ENCODE data around the gene JADE3.

JADE3 gene

GRCh38 chrX:46912098-46912602, at the start of gene JADE3:
JADE3 (plus strand) TSS chrX:46912421; CDS start chrX:46984895, 72,474 bp downstream.
- no peak for DNase-seq (ENCODE audit: low read depth)

GRCh38 chrX:46863072-46863471, 49.1 kb upstream of the JADE3 start:
- no peak for DNase-seq (ENCODE audit: low read depth)

GRCh38 chrX:46864606-46865005, 47.6 kb upstream of the JADE3 start:
- no peak for DNase-seq (ENCODE audit: low read depth)

DNA sequence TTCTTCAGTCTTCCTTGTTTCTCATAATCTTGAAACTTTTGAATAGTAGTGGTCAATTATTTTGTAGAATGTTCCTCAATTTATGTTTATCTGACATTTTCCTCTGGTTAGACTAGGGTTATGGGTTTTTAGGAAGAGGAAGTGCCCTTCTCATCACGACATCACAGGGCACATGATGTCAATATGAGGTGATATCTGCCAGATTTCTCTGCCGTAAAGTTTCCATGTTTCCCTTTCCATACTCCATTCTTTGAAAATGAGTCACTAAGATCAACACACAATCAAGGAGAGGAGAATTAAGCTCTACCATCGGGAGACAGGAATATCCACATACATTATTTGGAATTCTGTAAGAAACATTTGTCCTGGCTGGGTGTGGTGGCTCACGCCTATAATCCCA, 46.9 kb upstream of the JADE3 start:
- no peak for DNase-seq (ENCODE audit: low read depth)

- no peak for DNase-seq (ENCODE audit: low read depth)
Observed at GRCh38 chrX:46866726-46867125, 45.5 kb upstream of the JADE3 start.

DNA sequence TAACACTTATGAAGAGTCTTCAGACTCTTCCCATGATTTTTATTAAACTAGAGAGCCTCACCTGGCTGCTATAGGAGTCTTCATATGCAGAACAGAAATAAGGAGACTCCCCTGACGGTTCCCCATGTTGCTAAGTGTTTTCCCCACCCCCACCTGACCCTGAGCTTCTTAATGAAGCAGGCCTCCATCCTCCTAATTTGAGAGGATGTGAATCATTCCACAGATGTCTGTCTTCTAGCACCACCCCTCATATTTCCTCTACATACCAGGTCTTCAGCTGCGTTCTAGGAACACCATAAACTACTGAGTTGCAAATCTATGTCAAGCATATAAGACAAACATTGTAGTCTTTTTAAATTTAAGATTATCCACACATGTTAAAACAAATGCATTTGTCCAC, 38.5 kb upstream of the JADE3 start:
- DNase-seq (ENCODE audit: low read depth), result no peak

- no peak for DNase-seq (ENCODE audit: low read depth)
Observed at GRCh38 chrX:46876901-46877300, 35.3 kb upstream of the JADE3 start.

GRCh38 chrX:46882266-46882665, 30.0 kb upstream of the JADE3 start:
- no peak for DNase-seq (ENCODE audit: low read depth)

- DNase-seq (ENCODE audit: low read depth), result no peak
Observed at GRCh38 chrX:46884799-46885198, 27.4 kb upstream of the JADE3 start.

GRCh38 chrX:46898207-46898606, 14.0 kb upstream of the JADE3 start:
- DNase-seq (ENCODE audit: low read depth), result no peak

DNA sequence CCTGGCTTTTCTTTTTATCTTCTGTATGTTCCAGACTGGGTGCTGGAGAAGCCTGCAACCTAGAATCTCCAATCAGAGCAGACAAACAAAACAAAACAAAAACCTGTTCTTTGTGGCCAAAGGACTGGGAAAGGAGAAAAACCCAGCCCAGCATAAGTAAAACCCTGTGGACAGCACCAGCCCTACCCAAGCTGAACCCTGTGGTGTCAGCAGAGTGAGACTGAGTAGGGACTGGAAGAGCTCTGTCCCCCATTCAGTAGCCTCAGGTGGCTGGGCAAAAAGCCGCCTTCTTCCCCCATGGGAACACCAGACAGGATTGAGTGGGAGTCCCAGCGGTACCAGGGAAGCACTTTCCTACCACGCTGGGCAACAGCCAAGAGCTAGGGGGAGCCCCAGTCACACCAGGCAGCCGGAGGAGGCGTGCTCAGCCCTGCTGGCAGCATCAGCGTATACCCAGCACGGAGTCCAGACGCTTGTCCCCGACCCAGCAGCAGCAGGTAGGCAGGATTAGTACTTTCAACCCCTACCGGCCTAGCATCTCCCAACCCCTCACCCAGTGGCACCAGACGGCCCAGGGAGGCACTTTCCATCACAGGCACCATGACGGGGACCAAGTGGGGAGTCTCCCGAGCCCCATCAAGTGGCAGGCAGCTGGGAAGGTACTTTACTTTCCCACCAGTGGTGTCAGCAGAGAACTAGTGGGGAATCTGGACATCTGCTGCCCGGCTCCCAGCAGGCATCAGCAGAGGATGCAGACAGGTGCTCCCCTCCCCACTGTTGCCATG, 8.6 kb upstream of the JADE3 start:
- peak; percentile 30 for DNase-seq (ENCODE audit: low read depth)

DNA sequence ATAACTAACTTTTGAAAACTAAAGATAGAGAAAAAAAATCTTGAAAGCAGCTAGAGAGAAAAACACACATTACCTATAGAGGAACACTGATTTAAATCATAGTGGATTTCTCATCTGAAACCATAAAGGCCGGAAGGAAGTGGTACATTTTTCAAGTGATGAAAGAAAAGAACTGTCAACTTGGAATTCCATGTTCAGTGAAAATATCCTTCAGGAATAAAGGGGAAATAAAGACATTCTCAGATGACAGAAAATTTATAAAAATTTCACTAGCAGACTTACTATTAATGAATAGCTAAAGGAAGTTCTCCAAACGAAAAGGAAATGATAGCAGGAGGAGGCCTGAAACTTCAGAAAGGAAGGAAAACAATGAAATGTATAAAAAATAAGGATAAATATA, 7.6 kb upstream of the JADE3 start:
- no peak for DNase-seq (ENCODE audit: low read depth)

DNA sequence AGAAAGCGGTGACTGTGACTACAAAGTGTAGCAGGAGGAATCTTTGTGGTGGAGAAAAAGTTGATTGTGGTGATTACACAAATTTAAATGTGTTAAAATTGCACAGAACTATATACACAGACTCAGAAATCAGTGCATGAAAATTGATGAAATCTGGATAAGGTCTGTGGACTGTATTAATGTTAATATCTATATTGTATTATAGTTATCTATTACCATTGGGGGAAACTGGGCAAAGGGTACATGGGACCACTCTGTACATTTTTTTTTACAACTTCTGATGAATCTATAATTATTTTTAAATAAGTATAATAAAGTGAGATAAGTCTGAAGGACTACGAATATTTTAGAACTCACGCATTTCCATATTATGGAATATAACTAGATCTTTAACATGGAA, 1.8 kb upstream of the JADE3 start:
- DNase-seq (ENCODE audit: low read depth), result no peak

- DNase-seq (ENCODE audit: low read depth), result no peak
Observed at GRCh38 chrX:46912603-46913491, 626 bp downstream of the JADE3 start.

DNA sequence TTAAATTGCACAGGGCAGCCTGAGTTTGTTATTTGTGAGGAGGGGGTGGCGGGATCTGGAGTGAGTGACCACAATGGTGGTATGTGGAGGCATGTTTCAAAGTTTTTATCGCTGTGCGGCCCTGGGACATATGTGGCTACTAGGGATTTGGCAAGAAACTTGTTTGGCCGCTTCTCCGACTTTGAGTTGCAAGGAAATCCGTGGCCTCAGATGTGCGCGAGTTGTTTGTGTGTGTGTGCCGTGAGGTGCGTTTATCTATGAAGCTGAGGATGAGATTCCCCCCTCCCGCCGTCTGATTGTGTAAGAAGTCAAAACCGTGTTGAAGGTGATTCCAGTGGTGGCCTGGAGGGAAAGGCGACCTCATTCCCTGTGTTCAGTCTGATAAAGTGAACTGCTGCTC, 1.4 kb downstream of the JADE3 start:
- DNase-seq (ENCODE audit: low read depth), result no peak

- no peak for DNase-seq (ENCODE audit: low read depth)
Observed at GRCh38 chrX:46916273-46916672, 4.1 kb downstream of the JADE3 start.

DNA sequence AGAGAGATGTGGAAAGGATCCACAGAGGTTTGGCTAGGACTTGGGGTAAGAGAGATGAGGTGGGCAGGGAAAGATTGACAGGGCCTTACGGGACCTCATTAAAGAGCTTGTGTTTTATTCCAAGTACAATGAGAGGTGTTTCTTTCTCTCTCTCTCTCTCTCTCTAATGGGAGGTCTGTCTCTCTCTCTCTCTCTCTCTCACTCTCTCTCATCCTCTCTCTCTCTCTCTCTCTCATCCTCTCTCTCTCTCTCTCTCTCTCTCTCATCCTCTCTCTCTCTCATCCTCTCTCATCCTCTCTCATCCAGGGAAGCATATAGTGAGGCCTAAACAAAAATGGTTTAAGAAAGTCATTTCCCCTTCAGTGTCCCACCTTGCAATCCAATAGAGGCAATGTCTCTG, 5.4 kb downstream of the JADE3 start:
- DNase-seq (ENCODE audit: low read depth), result no peak

DNA sequence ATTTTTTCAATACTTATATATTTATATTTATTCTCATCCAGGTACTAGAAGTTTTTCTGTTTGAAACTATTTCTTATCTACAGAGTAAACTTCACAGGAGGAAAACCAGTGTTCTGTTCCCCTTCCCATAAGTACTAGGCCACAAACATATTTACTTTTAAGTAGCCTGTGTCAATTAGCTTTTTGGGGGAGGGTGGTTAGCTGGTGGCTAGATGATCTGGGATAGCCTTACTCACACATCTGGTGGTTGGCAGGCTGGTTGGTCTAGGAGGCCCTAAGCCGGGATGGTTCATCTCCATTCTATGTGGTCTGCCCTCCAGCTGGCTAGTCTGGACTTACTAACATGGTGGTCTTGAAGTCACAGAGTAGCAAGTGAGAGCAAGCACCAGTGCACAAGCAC, 6.2 kb downstream of the JADE3 start:
- no peak for DNase-seq (ENCODE audit: low read depth)

- no peak for DNase-seq (ENCODE audit: low read depth)
Observed at GRCh38 chrX:46920235-46920634, 8.0 kb downstream of the JADE3 start.

DNA sequence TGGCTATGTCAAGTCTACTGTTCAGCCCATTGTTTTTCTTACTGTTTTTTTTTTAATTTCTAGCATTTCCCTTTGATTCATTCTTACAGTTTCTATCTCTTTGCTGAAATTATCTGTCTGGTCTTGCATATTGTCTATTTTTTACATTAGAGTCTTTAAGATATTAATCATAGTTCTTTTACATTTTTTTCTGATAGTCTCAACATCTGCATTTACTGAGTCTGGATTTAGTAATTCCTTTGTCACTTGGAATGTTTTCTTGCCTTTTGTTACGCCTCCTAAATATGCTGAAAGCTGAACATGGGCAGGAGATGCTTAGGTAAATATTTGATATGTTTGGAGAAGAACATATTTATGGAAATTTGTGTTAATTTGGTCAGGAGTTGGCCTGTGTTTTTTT, 10.4 kb downstream of the JADE3 start:
- DNase-seq (ENCODE audit: low read depth), result no peak

DNA sequence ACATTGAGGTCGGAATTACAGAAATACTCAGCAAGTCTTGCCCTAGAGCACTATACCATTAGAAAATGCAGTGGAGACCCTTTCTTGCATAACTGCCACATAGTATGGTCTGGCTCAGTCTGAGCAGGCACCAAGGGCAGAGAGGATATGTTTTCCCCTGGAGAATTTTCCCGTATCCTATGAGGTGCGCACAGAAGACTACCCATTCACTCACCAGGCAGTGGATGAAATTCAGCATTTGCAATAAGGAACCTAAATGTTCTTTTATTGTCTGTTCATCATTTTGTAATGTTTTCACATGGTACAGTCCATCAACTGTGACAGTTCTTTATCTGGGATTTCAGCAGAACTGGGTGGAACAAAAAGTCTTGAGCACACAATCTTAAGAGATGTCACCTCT, 15.5 kb downstream of the JADE3 start:
- no peak for DNase-seq (ENCODE audit: low read depth)

DNA sequence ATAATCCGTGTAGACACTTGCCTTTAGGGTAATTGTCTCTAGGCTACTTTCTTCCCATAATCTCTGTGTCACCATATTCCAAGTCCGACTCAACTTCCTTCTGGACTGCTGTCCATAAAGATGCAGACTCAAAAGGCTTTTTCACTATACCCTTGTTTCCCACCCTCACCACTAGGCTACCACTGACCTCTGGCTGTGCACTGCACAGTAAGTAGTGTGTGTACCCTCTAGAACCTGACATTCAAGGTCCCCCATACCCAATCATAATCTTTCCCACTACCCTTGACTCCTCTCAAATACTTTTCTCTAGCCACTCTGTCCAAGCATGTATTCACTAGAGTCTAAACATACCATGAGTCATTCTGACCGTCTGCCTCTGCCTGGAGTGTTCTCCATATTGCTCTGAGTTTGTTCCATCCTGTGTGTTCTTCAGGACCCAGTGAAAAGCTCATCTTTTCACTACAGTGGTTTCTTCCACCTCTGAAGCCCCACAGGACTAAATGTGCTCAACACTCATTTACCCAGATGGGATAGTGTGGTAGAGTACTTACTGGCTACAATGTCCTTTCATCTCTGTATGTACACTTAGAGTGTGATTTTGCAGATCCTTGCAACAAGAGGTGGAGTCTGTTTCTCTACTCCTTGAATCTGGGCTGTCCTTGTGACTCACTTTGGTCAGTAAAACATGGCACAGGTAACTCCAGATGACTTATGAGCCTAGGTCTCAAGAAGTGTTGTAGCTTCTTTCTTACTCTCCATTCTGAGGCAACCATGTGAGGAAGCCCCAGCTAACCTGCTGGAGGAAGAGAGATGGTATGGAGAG, 17.4 kb downstream of the JADE3 start:
- no peak for DNase-seq (ENCODE audit: low read depth)
